Measurements from ENCODE around the gene PRR14.
A peak's percentile ranks its signal among the peaks of the same experiment; 100 is the strongest.

The PRR14 gene

DNA sequence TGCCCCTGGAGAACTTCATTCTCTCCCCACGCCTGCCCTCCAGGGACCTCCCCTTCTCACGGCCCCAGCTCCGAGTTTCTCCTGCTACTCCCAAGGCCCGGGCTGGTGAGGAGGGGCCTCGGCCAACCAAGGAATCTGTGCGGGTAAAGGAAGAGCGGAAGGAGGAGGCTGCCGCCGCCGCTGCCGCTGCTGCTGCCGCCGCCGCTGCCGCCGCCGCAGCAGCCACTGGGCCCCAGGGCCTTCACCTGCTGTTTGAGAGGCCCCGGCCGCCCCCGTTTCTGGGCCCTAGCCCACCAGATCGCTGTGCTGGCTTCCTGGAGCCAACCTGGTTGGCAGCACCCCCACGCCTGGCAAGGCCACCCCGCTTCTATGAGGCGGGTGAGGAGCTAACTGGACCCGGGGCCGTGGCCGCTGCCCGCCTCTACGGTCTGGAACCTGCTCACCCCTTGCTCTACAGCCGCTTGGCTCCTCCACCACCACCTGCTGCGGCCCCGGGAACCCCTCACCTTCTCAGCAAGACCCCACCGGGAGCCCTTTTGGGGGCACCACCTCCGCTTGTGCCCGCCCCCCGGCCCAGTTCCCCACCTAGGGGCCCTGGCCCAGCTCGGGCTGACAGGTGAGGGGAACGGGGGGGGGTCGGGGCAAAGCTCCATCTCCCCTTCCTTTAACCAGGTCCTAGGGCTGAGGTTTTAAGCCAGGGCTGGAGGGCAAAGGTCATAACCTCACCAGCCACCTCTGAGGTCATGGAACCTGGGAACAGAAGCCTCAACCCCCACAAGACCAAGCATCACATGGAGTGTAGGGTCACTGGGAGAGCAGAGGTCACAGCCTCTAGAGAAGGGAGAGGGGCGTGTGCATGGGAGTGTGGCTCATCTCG, 18.5 kb downstream of the PRR14 start:
- H3K4me3 Mint-ChIP-seq, result no peak overlapping the region
- H3K36me3 Mint-ChIP-seq (ENCODE audit: low read depth), result peaks cover 33% of the 10 kb centered on the region
- H3K27me3 Mint-ChIP-seq (ENCODE audit: low read depth), result no peaks in the 10 kb centered on the region
- H3K27ac Mint-ChIP-seq, result no peak overlapping the region
- H3K9me3 Mint-ChIP-seq, result no peaks in the 10 kb centered on the region
- TF ChIP-seq, protein P1, sequence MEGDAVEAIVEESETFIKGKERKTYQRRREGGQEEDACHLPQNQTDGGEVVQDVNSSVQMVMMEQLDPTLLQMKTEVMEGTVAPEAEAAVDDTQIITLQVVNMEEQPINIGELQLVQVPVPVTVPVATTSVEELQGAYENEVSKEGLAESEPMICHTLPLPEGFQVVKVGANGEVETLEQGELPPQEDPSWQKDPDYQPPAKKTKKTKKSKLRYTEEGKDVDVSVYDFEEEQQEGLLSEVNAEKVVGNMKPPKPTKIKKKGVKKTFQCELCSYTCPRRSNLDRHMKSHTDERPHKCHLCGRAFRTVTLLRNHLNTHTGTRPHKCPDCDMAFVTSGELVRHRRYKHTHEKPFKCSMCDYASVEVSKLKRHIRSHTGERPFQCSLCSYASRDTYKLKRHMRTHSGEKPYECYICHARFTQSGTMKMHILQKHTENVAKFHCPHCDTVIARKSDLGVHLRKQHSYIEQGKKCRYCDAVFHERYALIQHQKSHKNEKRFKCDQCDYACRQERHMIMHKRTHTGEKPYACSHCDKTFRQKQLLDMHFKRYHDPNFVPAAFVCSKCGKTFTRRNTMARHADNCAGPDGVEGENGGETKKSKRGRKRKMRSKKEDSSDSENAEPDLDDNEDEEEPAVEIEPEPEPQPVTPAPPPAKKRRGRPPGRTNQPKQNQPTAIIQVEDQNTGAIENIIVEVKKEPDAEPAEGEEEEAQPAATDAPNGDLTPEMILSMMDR (IDR thresholded peaks at IDR 0.05; ENCODE audit: unreplicated experiment in 3 of 3), result no peak
- H3K4me1 Mint-ChIP-seq, result no peaks in the 10 kb centered on the region

GRCh38 chr16:30669903-30670824, 19.4 kb downstream of the PRR14 start:
- TF ChIP-seq, protein P1 (IDR thresholded peaks at IDR 0.05; ENCODE audit: unreplicated experiment in 3 of 3), result no peak
- Mint-ChIP-seq H3K4me3 (no peak overlapping the region), H3K4me1 (no peaks in the 10 kb centered on the region), H3K36me3 (ENCODE audit: low read depth) (peaks cover 28% of the 10 kb centered on the region), H3K9me3 (no peaks in the 10 kb centered on the region), H3K27ac (no peak overlapping the region), H3K27me3 (ENCODE audit: low read depth) (peaks cover under 1% of the 10 kb centered on the region)

DNA sequence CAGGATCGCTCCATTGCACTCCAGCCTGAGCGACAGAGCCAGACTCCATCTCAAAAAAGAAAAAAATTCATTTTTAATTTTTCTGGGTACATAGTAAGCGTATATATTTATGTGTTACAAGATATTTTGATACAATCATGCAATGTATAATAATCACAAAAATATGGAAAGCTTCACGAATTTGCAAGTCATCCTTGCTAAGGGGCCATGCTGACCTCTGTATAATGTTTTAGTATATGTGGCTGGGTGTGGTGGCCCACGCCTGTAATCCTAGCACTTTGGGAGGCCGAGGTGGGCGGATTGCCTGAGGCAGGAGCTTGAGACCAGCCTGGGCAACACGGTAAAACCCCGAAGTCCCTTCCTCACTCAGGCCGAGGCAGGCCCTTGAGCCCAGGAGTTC, 24.4 kb downstream of the PRR14 start:
- Mint-ChIP-seq H3K4me3 (no peak overlapping the region), H3K27me3 (ENCODE audit: low read depth) (peaks cover 9% of the 10 kb centered on the region), H3K27ac (no peak overlapping the region), H3K36me3 (ENCODE audit: low read depth) (peaks cover 9% of the 10 kb centered on the region), H3K4me1 (no peaks in the 10 kb centered on the region), H3K9me3 (no peaks in the 10 kb centered on the region)
- TF ChIP-seq, protein P1 (IDR thresholded peaks at IDR 0.05; ENCODE audit: unreplicated experiment in 3 of 3), result no peak

DNA sequence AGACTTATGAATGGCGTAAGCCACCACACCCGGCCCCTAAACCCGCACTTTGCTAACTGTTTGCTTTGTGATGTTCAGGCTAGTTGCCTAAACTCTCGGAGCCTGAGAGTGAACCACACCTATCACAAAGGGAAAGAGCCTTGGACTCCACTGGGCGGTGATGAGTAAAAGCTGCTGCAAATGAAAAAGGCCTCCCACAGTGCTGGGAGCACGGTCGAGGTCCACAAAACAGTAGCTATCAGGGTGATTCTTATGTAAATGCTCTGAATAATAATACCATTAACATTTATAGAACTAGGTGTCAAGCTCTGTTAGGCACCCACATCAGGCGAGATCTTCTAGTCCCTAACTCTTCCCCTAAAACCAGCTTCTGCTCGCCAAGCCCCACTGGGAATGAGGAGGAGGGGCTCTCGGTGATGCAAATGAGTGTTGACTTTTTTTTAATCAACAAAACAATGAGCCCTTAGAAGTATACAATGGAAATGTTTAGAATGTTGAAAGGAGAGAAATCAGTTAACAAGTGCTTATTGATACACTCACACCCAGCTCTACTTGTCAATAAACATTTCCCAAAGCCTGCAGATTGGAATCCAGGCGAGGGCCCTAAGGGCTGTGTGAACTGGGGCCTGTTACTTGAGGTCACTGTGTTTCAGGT, 27.3 kb downstream of the PRR14 start:
- H3K36me3 Mint-ChIP-seq (ENCODE audit: low read depth), result no peaks in the 10 kb centered on the region
- H3K27ac Mint-ChIP-seq, result peak overlapping the region in 1 of 3 experiments; percentile 20
- TF ChIP-seq, protein P1 (IDR thresholded peaks at IDR 0.05; ENCODE audit: unreplicated experiment in 3 of 3), result no peak
- H3K4me3 Mint-ChIP-seq, result no peak overlapping the region
- H3K27me3 Mint-ChIP-seq (ENCODE audit: low read depth), result peaks cover 19% of the 10 kb centered on the region
- no peaks in the 10 kb centered on the region for H3K9me3 Mint-ChIP-seq
- no peaks in the 10 kb centered on the region for H3K4me1 Mint-ChIP-seq

- peaks cover 19% of the 10 kb centered on the region for H3K27me3 Mint-ChIP-seq (ENCODE audit: low read depth)
- no peaks in the 10 kb centered on the region for H3K36me3 Mint-ChIP-seq (ENCODE audit: low read depth)
- H3K9me3 Mint-ChIP-seq, result no peaks in the 10 kb centered on the region
- peak overlapping the region in 1 of 3 experiments; percentile 20 for H3K27ac Mint-ChIP-seq
- TF ChIP-seq, protein P1 (IDR thresholded peaks at IDR 0.05; ENCODE audit: unreplicated experiment in 3 of 3), result no peak
- no peaks in the 10 kb centered on the region for H3K4me1 Mint-ChIP-seq
- H3K4me3 Mint-ChIP-seq, result no peak overlapping the region
These were observed 27.8 kb downstream of the PRR14 start for GRCh38 chr16:30678586-30678970.

Data from nephron (organoid).